ENCODE measurements around the gene COL20A1.

DNA sequence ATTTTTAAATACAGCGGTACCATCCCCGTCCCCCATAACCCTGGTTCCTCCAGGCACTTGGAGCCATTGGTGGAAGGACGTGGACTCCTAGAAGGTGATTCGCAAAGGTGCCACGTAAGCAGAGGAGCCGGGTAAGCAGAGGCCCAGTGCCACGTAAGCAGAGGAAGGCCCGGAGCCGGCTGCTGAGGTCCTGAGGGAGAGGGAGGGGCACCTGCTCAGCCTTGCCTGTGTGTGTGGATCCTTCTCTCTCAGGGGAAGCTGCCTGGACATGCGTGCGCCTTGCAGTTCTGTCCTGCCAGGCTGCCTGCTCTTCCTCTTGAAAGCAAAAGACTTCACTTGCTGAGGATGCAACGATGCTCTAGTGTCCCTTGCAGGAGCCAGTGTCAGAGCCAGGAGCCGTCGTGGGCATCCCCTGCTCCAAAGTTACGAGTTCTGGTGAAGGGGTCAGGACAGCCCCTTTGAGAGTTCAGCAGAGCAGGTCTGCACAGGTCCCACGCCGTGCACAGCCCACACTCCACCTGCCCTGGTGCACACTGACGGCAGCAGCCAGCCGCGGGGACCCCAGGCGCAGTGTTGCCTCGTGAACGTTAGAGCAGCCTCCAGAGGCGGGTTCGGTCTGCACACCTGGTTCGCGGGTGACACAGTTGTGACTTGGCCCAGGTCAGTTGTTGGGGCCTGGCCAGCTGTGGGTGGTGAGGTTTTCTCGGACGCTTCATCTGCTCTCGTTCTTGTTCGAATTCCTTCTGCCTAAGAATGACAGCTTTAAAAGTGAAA is 36.9 kb upstream of the COL20A1 start:
- no peak for TF ChIP-seq EP300 (IDR thresholded peaks at IDR 0.05)
- TF ChIP-seq POLR2A (IDR thresholded peaks at IDR 0.05): no peak
